GM12872 (cell line): ENCODE data around the gene TSC22D4.
A peak's percentile ranks its signal among the peaks of the same experiment; 100 is the strongest.

ENCODE experiments used
- CTCF ChIP-seq: IDR thresholded peaks from 3 replicates; pipeline ENCODE4 v1.5.1; 2011; ENCODE audit warnings: low read depth, mild to moderate bottlenecking, low read length, moderate library complexity; ENCODE audit not compliant: insufficient read depth

The TSC22D4 gene

GRCh38 chr7:100472854-100473499 lies 6.0 kb downstream of the TSC22D4 start:
- no peak for TF ChIP-seq CTCF

GRCh38 chr7:100472121-100472851 lies 6.7 kb downstream of the TSC22D4 start:
- no peak for TF ChIP-seq CTCF

- no peak for TF ChIP-seq CTCF
Observed at GRCh38 chr7:100471021-100471420, 8.0 kb downstream of the TSC22D4 start.

GRCh38 chr7:100469227-100470044 lies 9.6 kb downstream of the TSC22D4 start:
- peak; percentile 99 for TF ChIP-seq CTCF

GRCh38 chr7:100467638-100468373 lies 11.2 kb downstream of the TSC22D4 start:
- TF ChIP-seq CTCF = no peak

GRCh38 chr7:100466653-100467605 lies 12.1 kb downstream of the TSC22D4 start:
- no peak for TF ChIP-seq CTCF
